Colonic mucosa (tissue), 4 donors: ENCODE results near the gene PCGF1. TPM values are rescaled to one million over a fixed set of nuclear protein-coding genes. Genes with fewer than 3 reads are reported as not detected.

ENCODE experiments used
- DNase-seq: peaks from one replicate; pipeline ENCODE4 v3.0.0-alpha.2; 2020
- H3K27ac ChIP-seq: fragments of 200-600 bp; one replicate; pipeline ENCODE4 v1.8.0; 2021
- H3K27me3 ChIP-seq: fragments of 200-600 bp; one replicate; pipeline ENCODE4 v1.8.0; 2021
- H3K36me3 ChIP-seq: fragments of 200-600 bp; one replicate; pipeline ENCODE4 v1.8.0; 2021
- H3K4me1 ChIP-seq: fragments of 200-600 bp; one replicate; pipeline ENCODE4 v1.8.0; 2021; ENCODE audit warnings: mild to moderate bottlenecking
- H3K4me3 ChIP-seq: fragments of 200-600 bp; one replicate; pipeline ENCODE4 v1.8.0; 2021
- H3K9ac ChIP-seq, 2 donors: one replicate each; pipeline ENCODE4 v1.7.0; 2013; ENCODE audit warnings: control low read depth in 2 of 2, low read depth in 2 of 2, low read length in 2 of 2
- H3K9me3 ChIP-seq: fragments of 200-600 bp; one replicate; pipeline ENCODE4 v1.8.0; 2021
- intact Hi-C: fragments of 100-400 bp; cut with DNase I; formaldehyde crosslinking; loops from one replicate; pipeline ENCODE4 v1.14.1; 2022
- total RNA-seq, 2 donors: library from RNA; stranded (reverse); fragmentation: NEBNext Ultra II Directional in 1 of 2; extraction: Animal tissue kit (Norgen Biotek cat#: 25700) in 1 of 2; gene quantifications; one replicate each; pipeline ENCODE4 v1.2.1, GENCODE V29; 2021
- TF ChIP-seq, protein P1 (sequence below): fragments of 200-600 bp; IDR thresholded peaks from one replicate; pipeline ENCODE4 v1.8.0; 2022; ENCODE audit warnings: antibody characterized with exemption, mild to moderate bottlenecking
- donor health status: healthy.
- donor health status: DM: no; HTN: no; CAD: no.
- donor health status: DM: no; HTN: no; CAD: no.

The PCGF1 gene
- total RNA-seq, 2 donors from 2014 or later = 16.1 to 19.9 TPM

DNA sequence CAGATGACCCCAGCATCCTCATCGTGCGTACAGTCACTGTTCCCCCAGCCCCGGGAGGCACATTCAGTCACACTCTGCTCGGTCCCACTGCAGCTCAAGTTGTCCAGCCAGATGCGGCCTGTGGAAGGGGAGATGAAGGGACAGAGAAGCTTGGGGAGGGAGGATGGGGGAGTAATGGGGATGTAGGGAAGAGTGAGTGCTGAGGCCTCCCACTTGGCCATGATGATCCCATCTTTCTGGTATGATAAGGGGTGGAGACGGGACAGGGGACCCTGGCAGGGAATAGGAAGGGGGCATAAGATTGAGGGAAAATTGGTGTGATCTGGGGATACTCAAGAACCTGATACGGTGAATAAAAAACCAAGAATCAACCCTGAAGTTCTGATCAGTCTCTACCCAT, 42.7 kb upstream of the PCGF1 start:
- Histone ChIP-seq H3K4me1 (no peaks in the 10 kb centered on the region), H3K9me3 (no peaks in the 10 kb centered on the region), H3K27ac (no peak overlapping the region), H3K4me3 (no peak overlapping the region), H3K36me3 (no peaks in the 10 kb centered on the region), H3K9ac (no peak overlapping the region), H3K27me3 (no peaks in the 10 kb centered on the region)
- no peak for DNase-seq
- intact Hi-C loops = no loop called here
- TF ChIP-seq, protein P1, sequence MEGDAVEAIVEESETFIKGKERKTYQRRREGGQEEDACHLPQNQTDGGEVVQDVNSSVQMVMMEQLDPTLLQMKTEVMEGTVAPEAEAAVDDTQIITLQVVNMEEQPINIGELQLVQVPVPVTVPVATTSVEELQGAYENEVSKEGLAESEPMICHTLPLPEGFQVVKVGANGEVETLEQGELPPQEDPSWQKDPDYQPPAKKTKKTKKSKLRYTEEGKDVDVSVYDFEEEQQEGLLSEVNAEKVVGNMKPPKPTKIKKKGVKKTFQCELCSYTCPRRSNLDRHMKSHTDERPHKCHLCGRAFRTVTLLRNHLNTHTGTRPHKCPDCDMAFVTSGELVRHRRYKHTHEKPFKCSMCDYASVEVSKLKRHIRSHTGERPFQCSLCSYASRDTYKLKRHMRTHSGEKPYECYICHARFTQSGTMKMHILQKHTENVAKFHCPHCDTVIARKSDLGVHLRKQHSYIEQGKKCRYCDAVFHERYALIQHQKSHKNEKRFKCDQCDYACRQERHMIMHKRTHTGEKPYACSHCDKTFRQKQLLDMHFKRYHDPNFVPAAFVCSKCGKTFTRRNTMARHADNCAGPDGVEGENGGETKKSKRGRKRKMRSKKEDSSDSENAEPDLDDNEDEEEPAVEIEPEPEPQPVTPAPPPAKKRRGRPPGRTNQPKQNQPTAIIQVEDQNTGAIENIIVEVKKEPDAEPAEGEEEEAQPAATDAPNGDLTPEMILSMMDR = no peak

DNA sequence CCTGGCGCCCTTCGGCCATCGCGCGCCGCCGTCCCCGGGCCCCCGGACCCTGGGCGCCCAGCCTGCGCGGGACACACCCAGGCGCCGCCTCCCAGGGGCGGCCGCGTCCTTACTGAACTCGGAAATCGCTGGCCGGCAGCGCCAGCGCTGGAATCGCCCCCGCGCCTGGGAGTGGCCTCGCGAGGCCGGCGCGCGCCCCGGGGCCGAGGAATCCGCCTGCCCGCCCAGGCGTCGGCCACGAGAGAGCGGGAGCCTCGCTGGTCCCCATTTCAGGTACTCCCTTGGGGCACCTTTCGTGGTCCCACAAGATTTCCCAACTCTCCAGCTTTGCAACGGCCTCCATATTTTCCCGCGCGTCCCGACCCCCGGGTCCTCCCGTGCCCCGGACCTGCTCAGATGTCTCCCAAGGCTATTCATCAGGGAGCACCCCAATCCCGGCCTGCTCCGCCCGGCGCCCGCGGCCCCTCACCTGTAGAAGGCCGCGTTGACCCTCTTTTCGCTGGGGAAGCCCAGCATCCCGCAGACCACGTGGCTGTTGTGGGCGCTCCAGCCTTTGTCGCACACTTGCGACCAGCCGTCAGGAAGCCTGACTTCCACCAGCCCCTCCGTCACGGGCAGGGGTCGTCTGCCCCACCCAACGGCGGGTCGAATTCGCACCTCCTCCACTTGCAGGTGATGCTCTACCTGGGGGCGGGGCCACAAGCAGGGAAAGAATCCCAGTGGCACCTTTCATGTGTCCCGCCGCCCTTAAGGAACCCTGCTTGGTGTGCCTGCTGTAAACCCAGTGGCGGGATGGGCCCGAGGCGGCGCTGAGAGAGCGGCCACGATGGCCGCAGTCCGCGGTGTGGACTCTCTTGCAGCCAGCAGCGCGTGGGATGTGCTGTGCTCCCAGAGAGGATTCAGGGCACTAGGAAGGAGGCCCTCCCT, 41.7 kb upstream of the PCGF1 start:
- Histone ChIP-seq H3K4me1 (no peaks in the 10 kb centered on the region), H3K4me3 (peak overlapping the region; percentile 50), H3K27ac (no peak overlapping the region), H3K36me3 (no peaks in the 10 kb centered on the region), H3K9ac (peak overlapping the region; percentile 68 to 79), H3K27me3 (no peaks in the 10 kb centered on the region), H3K9me3 (no peaks in the 10 kb centered on the region)
- TF ChIP-seq, protein P1 = no peak
- intact Hi-C loops = no loop called here
- peak; percentile 80 for DNase-seq

DNA sequence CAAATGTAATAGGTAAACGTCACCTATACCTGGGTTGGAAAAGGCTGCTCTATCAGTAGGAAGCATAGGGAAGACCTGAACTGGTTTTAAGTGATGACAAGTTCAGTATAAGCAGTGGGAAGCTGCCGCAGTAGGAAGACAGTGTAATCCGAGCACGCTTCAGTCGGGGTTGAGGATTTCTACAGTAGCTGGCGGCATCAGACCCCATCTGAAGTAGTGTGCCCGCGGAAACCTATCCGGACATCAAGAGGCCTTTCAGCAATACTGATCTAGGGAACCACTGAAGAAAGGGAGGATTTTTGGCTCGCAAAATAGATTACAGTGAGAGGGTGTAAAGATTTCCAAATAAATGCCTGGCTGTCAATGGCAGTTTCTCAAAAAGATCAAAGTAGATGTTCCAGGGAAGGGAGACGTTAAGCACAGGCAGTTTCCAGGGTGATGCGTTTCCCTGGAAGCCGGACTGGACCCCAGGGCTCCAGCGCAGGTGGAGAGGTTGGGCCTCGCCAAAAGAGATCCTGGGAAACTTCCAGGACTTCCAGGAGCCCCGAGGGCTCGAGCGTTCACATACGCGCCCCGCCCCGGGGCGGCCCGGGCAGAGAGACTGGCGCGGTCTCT, 40.9 kb upstream of the PCGF1 start:
- no peaks in the 10 kb centered on the region for H3K36me3 ChIP-seq
- TF ChIP-seq, protein P1 = no peak
- peak overlapping the region; percentile 50 for H3K4me3 ChIP-seq
- no peak for DNase-seq
- intact Hi-C loops = no loop called here
- no peaks in the 10 kb centered on the region for H3K9me3 ChIP-seq
- H3K27ac ChIP-seq = no peak overlapping the region
- H3K4me1 ChIP-seq = no peaks in the 10 kb centered on the region
- peak overlapping the region; percentile 16 to 68 for H3K9ac ChIP-seq
- no peaks in the 10 kb centered on the region for H3K27me3 ChIP-seq

DNA sequence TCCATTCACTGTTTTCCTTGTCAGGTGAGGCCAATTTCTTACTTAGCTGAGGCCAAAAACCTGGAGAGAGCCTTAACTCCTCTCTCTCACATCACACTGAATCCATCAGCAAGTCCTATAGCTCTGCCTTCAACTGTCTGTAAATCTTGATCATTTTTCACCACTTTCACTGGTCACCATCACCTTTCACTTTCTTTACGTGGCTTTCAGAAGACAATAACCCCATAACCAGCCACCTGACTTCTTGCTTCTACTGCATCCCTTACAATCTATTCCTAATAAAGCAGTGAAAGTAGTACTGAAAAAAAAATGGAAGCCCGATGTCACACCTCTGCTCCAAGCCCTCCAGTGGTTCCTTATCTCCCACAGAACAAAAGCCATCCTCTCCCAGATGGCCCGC, 38.5 kb upstream of the PCGF1 start:
- Histone ChIP-seq H3K27me3 (no peaks in the 10 kb centered on the region), H3K4me1 (no peaks in the 10 kb centered on the region), H3K27ac (no peak overlapping the region), H3K9me3 (no peaks in the 10 kb centered on the region), H3K9ac (no peak overlapping the region), H3K4me3 (no peak overlapping the region), H3K36me3 (no peaks in the 10 kb centered on the region)
- TF ChIP-seq, protein P1 = no peak
- no peak for DNase-seq
- intact Hi-C loops = no loop called here

DNA sequence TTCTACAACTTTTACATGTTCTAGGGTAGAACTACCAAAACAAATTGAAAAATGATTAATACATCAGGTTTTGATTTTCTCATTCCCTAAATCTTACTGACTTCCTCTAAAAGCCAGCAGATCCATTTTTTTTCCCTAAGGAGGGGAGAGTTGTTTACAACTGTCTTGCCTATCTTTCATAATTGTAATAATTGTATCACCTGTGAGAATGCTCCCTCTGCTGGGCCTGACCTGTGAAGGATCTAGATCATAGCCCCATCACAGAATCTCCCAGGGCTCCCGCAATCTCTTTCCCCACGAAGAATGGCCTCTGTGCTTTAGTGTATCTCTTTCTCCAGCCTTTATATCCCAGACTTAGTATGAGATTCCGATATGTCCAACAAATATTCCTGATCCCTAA, 37.1 kb upstream of the PCGF1 start:
- intact Hi-C loops = no loop called here
- DNase-seq = no peak
- Histone ChIP-seq H3K27ac (no peak overlapping the region), H3K36me3 (no peaks in the 10 kb centered on the region), H3K27me3 (no peaks in the 10 kb centered on the region), H3K9ac (no peak overlapping the region), H3K4me1 (no peaks in the 10 kb centered on the region), H3K4me3 (no peak overlapping the region), H3K9me3 (no peaks in the 10 kb centered on the region)
- TF ChIP-seq, protein P1 = no peak
